Panc1 (cell line): Measurements from ENCODE around the gene TENT5C. TPM values are rescaled to one million over a fixed set of nuclear protein-coding genes. Genes with fewer than 3 reads are reported as not detected.

Source experiments
- ATAC-seq: fragments of 200-7000 bp; cut with Tn5 transposase; 2 replicates; pipeline ENCODE4 v1.9.1; 2020; ENCODE audit warnings: mild to moderate bottlenecking, moderate library complexity
- BruUV-seq: library from RNA; stranded (reverse); fragments of 400-500 nt; replicated peaks from 2 replicates; lab custom pipeline; 2021; lab: Mats Ljungman, UMichigan
- CTCF ChIA-PET: fragments of 300-600 bp; sonication (Branson Sonifier 250); formaldehyde crosslinking; loops from one replicate; lab custom pipeline; 2022; ENCODE audit warnings: antibody characterized with exemption; lab: Charles Lee
- POLR2A ChIA-PET: fragments of 300-600 bp; sonication (Branson Sonifier 250); formaldehyde crosslinking; loops from one replicate; lab custom pipeline; 2022; ENCODE audit warnings: antibody characterized with exemption; lab: Charles Lee
- DNase-seq: peaks from one replicate; pipeline ENCODE4 v3.0.0-alpha.2; 2010; ENCODE audit warnings: low read depth, low spot score
- H3K27ac ChIP-seq: 2 replicates; pipeline ENCODE4 v1.5.1; 2011; ENCODE audit warnings: mild to moderate bottlenecking, low read length, inconsistent platforms
- H3K27me3 ChIP-seq: fragments of 200-500 bp; sonication (Bioruptor generic); 2 replicates; pipeline ENCODE4 v1.6.0; 2014; ENCODE audit warnings: low read length, inconsistent platforms; ENCODE audit not compliant: control insufficient read depth, insufficient read depth
- H3K36me3 ChIP-seq: fragments of 200-500 bp; sonication (Bioruptor generic); 2 replicates; pipeline ENCODE4 v1.5.1; 2014; ENCODE audit warnings: inconsistent platforms, mild to moderate bottlenecking, low read length, moderate library complexity; ENCODE audit not compliant: control insufficient read depth, insufficient read depth
- H3K4me1 ChIP-seq: 2 replicates; pipeline ENCODE4 v1.5.1; 2011; ENCODE audit warnings: inconsistent platforms, mild to moderate bottlenecking, low read length, moderate library complexity; ENCODE audit not compliant: control insufficient read depth, insufficient read depth
- H3K4me3 ChIP-seq, 2 experiments: 2 replicates each; pipeline ENCODE4 v1.5.1; 2011 to 2012; ENCODE audit warnings: low read depth in 2 of 2, low read length in 2 of 2, mild to moderate bottlenecking in 2 of 2, inconsistent platforms in 1 of 2, moderate library complexity in 1 of 2
- H3K9me3 ChIP-seq: fragments of 200-500 bp; sonication (Bioruptor generic); 2 replicates; pipeline ENCODE4 v1.5.1; 2014; ENCODE audit warnings: low read depth, mild to moderate bottlenecking, inconsistent platforms, low read length, moderate library complexity; ENCODE audit not compliant: control insufficient read depth, insufficient read depth
- CTCF ChIP-seq: fragments of 450-650 bp; IDR thresholded peaks from 2 replicates; pipeline ENCODE4 v1.5.1; 2017; ENCODE audit warnings: mild to moderate bottlenecking
- POLR2AphosphoS5 ChIP-seq: IDR thresholded peaks from 2 replicates; pipeline ENCODE4 v1.6.1; 2012; ENCODE audit warnings: mild to moderate bottlenecking, low read depth, low read length, moderate library complexity
- SIN3A ChIP-seq: IDR thresholded peaks from 2 replicates; pipeline ENCODE4 v1.6.1; 2012; ENCODE audit warnings: low read depth, mild to moderate bottlenecking, low read length, moderate library complexity, borderline replicate concordance; ENCODE audit not compliant: insufficient read depth
- TCF7L2 ChIP-seq: IDR thresholded peaks from 2 replicates; pipeline ENCODE4 v1.6.1; 2011; ENCODE audit warnings: mild to moderate bottlenecking, low read depth, low read length, inconsistent platforms
- in situ Hi-C: cut with HindIII; loops from 2 replicates; pipeline ENCODE4 v1.10.0; 2016; ENCODE audit warnings: low sequenced_read_pairs, low pct_unique_long_range_greater_than_20kb
- intact Hi-C: fragments of 100-400 bp; cut with micrococcal nuclease; formaldehyde crosslinking; loops from one replicate; pipeline ENCODE4 v1.10.0; 2022; ENCODE audit not compliant: unreplicated experiment
- total RNA-seq: library from RNA; stranded (reverse); gene quantifications from one replicate; pipeline ENCODE4 v1.2.1, GENCODE V29; 2021; ENCODE audit not compliant: unreplicated experiment
- TF ChIP-seq, protein P1 (sequence below), 2 experiments: IDR thresholded peaks; 2 replicates each; pipeline ENCODE4 v1.6.1; 2011 to 2012; ENCODE audit warnings: low read depth in 2 of 2, control low read depth in 1 of 2, low read length in 1 of 2, mild to moderate bottlenecking in 1 of 2, moderate library complexity in 1 of 2; ENCODE audit not compliant: insufficient read depth in 1 of 2

Gene TENT5C
- total RNA-seq, 1 experiment from 2014 or later: 8.9 TPM

GRCh38 chr1:117630423-117630998, 24.7 kb downstream of the TENT5C start:
- no peak for TF ChIP-seq TCF7L2
- TF ChIP-seq, protein P1, sequence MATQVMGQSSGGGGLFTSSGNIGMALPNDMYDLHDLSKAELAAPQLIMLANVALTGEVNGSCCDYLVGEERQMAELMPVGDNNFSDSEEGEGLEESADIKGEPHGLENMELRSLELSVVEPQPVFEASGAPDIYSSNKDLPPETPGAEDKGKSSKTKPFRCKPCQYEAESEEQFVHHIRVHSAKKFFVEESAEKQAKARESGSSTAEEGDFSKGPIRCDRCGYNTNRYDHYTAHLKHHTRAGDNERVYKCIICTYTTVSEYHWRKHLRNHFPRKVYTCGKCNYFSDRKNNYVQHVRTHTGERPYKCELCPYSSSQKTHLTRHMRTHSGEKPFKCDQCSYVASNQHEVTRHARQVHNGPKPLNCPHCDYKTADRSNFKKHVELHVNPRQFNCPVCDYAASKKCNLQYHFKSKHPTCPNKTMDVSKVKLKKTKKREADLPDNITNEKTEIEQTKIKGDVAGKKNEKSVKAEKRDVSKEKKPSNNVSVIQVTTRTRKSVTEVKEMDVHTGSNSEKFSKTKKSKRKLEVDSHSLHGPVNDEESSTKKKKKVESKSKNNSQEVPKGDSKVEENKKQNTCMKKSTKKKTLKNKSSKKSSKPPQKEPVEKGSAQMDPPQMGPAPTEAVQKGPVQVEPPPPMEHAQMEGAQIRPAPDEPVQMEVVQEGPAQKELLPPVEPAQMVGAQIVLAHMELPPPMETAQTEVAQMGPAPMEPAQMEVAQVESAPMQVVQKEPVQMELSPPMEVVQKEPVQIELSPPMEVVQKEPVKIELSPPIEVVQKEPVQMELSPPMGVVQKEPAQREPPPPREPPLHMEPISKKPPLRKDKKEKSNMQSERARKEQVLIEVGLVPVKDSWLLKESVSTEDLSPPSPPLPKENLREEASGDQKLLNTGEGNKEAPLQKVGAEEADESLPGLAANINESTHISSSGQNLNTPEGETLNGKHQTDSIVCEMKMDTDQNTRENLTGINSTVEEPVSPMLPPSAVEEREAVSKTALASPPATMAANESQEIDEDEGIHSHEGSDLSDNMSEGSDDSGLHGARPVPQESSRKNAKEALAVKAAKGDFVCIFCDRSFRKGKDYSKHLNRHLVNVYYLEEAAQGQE (IDR thresholded peaks at IDR 0.05; ENCODE audit: insufficient read depth in 1 of 2, low read depth in 2 of 2, low read length in 1 of 2): no peak
- TF ChIP-seq POLR2AphosphoS5: no peak
- TF ChIP-seq CTCF: no peak
- no peak for TF ChIP-seq SIN3A
- ATAC-seq: no peak
- Histone ChIP-seq H3K27me3 (no peaks in the 10 kb centered on the region), H3K36me3 (no peaks in the 10 kb centered on the region), H3K4me1 (no peaks in the 10 kb centered on the region), H3K9me3 (no peaks in the 10 kb centered on the region), H3K4me3 (no peak overlapping the region), H3K27ac (no peak overlapping the region)
- no peak for DNase-seq
- CTCF ChIA-PET: no interaction called here
- POLR2A ChIA-PET: no interaction called here
- intact Hi-C loops: no loop called here
- BruUV-seq: no TSS peak
- in situ Hi-C loops: no loop called here

- ATAC-seq: no peak
- H3K27ac ChIP-seq: no peak overlapping the region
- DNase-seq: no peak
Observed at GRCh38 chr1:117631359-117632160, 25.7 kb downstream of the TENT5C start.

More at GRCh38 chr1:117631359-117632160, 25.7 kb downstream of the TENT5C start:
- in situ Hi-C loops (no loop called here), intact Hi-C loops (no loop called here)
- no peaks in the 10 kb centered on the region for H3K36me3 ChIP-seq
- no peaks in the 10 kb centered on the region for H3K4me1 ChIP-seq
- POLR2A ChIA-PET: no interaction called here
- CTCF ChIA-PET: no interaction called here
- no peak overlapping the region for H3K4me3 ChIP-seq
- no peaks in the 10 kb centered on the region for H3K9me3 ChIP-seq
- TF ChIP-seq TCF7L2 (no peak), CTCF (no peak), SIN3A (no peak), POLR2AphosphoS5 (no peak)
- TF ChIP-seq, protein P1 (IDR thresholded peaks at IDR 0.05; ENCODE audit: insufficient read depth in 1 of 2, low read depth in 2 of 2, low read length in 1 of 2): no peak
- H3K27me3 ChIP-seq: no peaks in the 10 kb centered on the region
- BruUV-seq: no TSS peak
